GM19240 (cell line): ENCODE data around the gene NOVA1.

Source experiments
- DNase-seq: peaks from one replicate; pipeline ENCODE4 v3.0.0; 2011; ENCODE audit warnings: low spot score; ENCODE audit not compliant: insufficient read length

Gene NOVA1

DNA sequence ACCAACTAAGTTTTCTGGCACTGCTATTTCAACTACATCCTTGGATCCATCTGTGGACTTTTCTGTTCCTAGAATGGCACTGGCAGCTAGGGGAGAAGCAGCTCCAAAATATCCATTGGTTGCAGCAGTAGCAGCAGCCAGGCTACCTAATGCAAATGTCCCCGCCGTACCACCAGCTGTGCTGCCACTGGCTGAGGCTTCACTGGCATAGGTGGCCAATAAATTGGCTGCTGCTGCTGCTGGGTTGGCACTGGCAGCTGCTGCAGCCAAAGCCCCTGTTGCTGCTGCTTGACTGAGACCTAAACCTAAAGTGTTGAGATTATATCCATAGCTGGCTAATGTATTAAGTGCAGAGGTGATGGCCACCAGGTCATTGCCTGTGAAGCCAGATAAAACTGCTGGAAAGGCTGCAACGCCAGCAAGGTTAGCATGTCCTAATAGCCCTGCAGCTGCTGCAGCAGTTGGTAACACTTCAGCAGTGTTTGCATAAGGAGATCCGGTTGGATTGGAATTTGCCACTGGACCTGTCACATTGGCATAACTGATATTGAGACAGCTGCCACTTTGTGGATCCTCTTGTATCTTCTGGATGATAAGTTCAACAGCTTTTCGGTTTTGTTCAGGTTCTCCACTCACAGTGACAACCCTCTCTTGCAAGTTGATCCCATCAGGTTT lies 149.5 kb downstream of the NOVA1 start:
- no peak for DNase-seq

DNA sequence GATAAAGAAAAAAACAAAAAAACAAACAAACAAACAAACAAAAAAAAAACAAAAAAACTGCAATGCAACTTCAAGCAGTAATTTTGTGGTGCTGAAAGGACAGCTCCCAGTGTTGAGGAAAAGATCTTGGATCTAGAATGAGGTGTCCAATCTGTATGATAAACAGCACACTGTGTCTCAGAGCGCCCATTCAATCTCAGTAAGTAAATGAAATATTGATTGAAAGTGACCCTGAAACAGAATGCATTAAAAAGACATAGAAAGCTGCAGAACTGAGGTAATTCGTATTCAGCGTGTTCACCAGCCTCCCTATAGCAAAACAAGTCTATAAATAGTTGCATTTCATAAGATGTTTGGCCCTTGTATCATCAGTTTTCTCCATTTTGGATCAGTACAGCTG lies 153.0 kb downstream of the NOVA1 start:
- DNase-seq: no peak

DNA sequence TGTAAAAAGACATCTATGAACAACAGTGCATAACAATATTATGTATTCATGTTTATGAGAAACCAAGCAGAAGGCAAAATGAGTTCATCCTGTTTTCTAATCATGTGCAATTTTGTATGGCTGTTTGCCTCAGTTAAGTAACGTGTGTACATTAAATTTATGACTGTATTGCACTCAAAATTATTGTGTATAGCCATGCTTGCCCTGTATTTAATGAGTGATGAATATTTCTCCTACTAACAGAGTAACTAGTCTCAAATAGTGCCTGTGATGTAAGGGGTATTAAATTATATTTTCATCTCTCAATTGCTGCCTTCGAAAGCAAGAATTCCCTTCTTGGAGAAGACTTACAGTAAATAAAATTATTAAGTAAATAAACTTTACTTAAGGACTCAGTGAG lies 154.2 kb downstream of the NOVA1 start:
- DNase-seq: no peak

DNA sequence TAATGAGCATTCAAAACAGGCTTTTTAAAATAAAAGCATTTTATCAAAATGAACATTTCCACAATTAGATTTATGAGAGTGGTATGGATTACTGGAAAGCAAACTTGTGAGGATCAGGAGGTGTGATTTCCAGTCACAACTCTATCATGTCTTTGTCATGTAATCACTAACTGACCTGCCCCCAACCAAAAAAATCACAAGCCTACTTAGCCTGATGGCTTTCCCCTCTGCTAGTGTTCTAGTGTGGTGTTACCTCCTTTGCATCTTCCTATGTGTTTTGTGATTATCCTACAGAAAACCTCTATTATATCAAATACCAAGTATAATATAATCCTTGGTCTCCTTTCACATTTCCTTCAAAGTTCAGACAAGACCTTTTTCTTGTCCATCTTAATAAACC lies 168.6 kb downstream of the NOVA1 start:
- no peak for DNase-seq

DNA sequence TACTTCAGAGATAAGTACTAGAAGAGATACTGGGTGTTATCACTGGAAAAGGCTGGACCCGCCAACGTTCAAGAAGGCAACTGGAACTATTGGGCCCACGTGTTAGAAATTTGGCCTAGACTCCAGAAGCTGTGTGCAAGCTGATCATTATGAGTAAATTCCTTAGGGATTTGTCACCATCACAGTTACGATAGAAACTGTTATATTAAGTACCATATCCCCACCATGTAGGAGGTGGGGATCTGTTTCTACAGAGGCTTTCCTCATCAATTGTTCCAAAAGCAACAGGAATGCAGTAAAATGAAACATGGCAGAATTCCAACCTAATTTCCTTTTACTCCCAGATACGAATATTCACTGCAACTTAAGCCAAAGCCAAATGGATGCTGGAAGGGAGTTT lies 170.7 kb downstream of the NOVA1 start:
- no peak for DNase-seq

DNA sequence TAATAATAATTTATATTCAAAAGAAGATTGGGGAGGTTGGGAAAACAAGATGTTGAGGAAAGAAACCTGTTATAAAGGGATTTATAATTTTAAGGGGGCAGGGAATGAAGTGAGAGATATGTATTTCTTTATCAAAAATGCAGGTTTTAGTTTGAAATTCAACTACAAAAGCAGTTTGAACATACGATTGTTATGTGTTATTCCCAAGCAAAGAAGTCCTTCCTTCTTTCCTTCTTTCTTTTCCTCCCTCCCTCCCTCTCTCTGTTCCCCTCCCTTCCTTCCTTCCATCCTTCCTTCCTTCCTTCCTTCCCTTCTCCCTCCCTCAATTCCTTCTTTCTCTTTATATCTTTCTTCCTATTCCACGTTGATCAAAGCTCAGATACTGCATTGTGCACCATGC lies 173.3 kb downstream of the NOVA1 start:
- DNase-seq: no peak

DNA sequence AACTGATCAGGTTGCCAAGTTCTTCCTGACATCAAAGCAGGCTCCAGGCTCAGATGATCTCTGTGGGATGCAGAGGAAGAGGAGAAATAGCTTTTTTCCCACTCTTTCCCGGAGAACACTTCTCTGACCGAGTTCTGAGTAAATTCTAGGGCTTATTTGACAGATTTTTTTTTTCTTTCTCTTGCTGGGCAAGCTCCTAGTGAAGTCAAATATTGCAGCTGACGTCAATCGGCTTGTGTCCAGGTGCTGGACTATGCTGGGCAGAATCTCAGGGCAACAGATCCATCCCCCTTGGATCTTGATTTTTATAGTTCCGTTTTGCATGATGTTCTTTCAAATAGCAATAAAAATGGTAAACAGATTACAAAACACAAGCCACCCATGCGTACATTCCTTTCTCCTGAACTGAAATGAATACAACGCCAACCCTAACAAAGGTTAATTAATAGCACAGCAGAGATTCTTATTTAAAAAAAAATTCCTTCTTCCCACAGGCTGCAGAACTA lies 182.2 kb downstream of the NOVA1 start:
- DNase-seq: no peak

DNA sequence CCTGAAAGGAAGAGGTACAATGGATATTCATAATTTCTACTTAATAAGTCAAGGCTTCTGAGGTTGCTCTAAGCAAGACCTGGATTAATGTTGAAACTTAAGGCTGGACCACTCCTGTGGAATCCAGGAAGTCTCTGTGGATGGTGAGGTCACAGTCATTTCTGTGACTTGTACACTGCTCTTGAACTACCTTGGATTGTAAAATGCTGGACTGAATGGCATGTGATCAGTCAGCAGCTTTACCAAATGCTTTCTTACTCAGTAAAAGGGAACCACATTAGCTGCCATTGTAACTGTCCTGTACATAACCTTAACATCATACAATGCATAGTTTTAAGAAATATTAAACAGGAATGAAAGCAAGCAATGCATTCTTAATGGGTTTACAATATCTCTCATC lies 182.9 kb downstream of the NOVA1 start:
- DNase-seq: no peak

DNA sequence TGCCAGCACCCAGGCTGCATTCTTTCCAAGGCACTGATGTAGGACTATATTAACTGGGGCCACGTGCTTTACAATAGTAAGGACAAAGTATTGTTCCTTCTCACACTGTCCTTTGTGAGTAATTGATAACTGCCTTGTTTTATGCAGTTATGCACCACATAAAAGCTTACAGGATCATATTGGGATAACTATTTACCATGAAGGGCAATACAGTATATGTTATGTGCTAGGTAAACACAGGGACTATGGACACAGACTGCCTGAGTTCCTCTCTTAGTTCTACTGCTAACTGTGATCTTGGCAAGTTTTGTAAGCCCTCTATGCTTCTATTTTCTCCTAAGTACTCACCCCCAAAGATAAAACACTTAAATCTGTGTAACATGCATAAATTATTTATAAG lies 183.7 kb downstream of the NOVA1 start:
- DNase-seq: no peak

DNA sequence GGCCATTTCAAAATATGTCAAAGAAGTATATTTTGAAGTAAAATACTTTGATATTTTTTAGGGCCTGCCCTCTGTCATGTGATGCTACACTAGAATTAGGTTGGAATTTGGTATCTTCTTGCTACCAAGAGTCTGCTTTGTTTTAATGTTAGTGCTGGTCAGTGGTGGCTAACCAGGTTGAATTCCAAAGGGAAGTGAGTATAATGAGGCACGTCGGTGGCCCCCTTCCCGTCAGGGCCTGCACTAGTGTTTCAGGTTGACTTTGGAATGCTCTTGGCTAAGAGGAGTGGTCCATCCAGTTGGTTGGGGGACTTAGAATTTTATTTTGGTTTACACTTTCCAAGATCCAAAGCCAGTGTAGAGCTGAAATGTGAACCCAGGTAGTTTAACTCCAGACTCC lies 185.4 kb downstream of the NOVA1 start:
- no peak for DNase-seq

DNA sequence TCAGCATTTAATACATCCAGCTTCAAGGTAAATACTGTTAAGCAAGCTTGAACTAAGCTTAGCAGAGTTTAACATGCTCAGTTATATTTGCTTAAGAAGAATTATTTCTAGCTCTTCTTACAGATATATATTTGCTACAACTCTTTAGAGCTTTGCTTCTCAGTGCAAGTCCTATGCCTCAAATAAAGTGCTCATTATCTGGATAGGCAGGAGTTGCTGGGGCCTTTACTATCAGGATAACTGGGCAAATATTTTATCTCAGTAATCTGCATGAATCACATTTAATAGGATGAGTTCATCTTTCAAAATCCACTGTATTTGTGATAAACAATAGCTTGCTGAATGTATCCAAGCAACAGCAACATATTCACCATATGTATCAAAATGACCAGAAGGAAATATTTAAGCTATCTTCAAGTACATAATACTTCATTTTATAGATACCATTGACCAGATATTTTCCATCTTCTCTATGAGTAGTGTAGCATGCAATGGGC lies 187.6 kb downstream of the NOVA1 start:
- DNase-seq: no peak

DNA sequence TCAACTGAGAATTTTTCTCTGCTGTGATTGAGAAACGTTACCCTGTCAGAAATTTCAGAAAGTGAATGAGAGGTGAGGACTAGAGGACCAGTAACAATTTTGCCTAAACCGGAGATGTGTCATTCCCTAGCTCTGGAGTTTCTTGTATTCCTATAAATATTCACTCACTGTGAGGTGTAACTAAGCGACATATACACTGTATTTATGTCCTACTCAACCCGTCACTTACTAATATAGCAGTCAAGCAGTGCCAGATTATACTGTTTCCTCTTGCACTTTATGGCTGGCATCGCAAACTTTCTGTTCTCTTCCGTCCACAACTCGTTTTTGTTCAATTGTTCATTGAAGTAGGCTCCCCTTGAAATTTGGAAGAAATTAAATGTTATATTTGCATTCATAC lies 192.9 kb downstream of the NOVA1 start:
- no peak for DNase-seq

DNA sequence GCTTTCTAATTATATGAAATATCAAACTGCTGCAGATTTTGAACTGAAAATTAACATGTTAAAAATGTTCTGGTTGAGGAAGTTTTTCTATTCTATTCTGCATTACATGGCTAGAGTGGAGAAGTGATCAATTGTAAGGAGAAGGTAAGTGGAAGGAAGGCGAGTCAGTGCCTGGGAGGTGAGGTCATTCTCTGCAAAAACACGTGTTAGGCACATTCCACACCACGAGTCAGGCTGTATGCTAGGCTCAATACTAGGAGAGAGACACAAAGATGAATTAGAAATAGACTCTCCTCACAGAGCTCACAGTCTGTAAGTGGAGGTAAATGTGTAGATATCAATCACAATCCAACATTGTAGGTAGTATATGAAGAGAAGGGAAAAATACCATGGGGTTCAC lies 194.1 kb downstream of the NOVA1 start:
- no peak for DNase-seq

DNA sequence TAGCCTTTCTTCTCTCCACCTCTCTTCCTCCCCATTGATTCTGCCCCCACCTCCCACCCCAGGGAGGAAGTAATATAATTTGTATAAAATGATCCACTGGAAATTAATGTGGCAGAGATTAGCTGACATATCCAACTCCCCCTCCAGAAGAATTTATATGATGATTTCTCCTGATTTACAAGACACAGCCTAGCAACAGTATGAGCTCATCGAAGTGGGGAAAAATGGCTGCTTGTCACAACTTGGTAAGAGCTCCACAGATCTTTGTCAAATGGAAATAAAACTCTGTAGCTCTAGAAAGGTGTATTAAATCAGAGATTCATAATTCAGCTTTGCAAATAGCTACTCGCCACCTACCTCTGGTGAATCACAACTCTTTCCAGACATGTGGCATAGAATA lies 195.7 kb downstream of the NOVA1 start:
- DNase-seq: no peak

DNA sequence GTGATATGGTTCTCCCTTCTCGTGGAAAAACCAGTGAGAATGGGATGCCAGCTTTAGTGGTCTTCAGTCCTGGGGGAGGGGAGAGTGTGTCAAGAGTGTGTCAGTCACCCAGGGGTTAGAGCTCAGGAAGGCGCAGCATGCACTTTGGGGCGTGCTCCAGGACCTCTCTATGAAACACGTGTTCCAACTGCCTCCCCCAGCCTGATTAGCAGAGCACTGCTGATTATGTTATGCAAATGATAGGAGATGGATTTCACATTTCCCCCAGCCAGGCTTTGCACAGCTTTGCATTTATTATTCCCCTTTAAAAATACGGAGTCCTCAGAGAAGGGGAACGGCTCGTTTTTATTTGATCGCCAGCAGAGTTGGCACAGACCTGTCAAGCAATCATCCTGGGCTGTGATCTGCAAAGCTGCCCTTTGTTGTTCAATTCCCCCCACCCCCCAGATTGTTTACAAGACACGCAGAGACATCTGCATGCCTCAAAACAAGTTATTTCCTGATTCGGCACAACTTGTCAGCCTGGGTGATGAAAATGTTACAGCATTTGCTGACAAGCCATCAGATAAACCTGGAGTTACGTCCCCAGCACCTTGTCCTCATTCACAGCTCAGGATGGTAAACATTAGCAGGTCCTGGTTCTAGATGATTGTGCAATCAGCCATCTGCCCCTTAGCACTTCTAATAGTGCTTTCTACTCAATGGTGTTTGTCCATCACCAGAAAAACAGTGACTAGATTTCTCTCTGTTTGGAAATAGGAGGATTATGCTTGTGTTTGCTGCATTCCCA lies 196.5 kb downstream of the NOVA1 start:
- no peak for DNase-seq

DNA sequence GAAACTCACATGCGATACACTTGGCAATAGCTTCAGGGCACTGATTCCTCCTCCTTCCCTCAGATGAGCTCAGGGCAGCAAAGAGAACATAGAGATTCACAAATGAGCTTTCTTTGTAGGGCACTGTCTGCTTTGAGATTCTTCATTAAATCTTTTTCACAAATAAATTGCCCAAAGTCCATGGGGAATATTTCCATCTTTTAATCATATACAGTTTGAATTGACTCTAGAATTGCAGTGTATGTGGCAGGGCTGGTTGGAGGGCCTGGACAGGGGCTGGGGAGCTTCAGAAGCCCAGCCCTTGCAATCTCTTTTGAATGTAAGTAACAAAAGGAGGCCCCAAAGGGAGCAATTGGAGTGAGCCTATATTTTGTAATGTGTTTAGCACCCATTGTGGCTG lies 197.5 kb downstream of the NOVA1 start:
- no peak for DNase-seq

DNA sequence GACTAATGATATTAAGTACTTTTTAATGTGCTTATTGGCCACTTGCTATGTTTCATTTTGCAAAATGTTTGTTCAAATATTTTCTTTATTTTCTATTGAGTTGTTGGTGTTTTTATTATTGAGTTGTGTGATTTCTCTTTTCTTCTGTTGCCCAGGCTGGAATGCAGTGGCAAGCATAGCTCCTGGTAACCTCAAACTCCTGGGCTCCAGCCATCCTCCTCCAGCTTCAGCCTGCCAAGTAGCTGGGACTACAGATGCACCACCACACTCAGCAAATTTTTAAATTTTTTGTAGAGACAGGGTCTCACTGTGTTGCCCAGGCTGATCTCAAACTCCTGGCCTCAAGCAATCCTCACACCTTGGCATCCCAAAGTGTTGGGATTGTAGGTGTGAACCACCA lies 199.2 kb downstream of the NOVA1 start:
- DNase-seq: no peak
